ENCODE measurements around the gene ZNF407. TPM values are rescaled to one million over a fixed set of nuclear protein-coding genes. Genes with fewer than 3 reads are reported as not detected.

ZNF407 gene
- total RNA-seq, 2 donors from 2014 or later, result 16.5 to 22.1 TPM

DNA sequence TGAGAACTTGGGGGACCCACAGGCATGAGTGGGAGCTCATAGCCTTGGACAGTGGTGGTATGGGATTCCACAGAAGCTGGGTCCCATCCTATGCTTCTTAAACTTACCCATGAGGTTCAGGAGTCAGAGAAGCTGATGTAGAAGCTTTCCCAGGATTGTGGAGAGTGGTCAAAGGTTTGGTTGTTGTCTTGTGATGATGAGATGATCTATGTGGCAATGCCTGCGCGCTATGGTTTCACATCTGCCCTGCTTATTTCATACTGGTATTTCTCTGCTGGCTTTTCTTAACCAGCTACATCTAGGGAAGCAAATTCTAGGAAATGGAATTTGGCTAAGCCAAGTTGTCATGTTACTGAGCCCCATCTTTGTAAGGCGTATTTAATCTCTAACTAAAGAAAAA, 168.6 kb downstream of the ZNF407 start:
- ATAC-seq, result no peak
- peaks cover 4 to 9% of the 10 kb centered on the region in 2 donors for H3K9me3 Mint-ChIP-seq
- no peak overlapping the region for H3K27ac Mint-ChIP-seq
- DNase-seq (ENCODE audit: low spot score in 2 of 2), result no peak
- H3K36me3 Mint-ChIP-seq, result peaks cover 6 to 16% of the 10 kb centered on the region in 2 donors

- ATAC-seq (no peak), DNase-seq (ENCODE audit: low spot score in 2 of 2) (no peak)
- no peak overlapping the region for H3K27ac Mint-ChIP-seq
- H3K9me3 Mint-ChIP-seq, result peaks cover 4 to 9% of the 10 kb centered on the region in 2 donors
- H3K36me3 Mint-ChIP-seq, result peaks cover 6 to 12% of the 10 kb centered on the region in 2 donors
Observed at GRCh38 chr18:74768096-74768495, 170.4 kb downstream of the ZNF407 start.

GRCh38 chr18:74773171-74773624, 175.5 kb downstream of the ZNF407 start:
- H3K9me3 Mint-ChIP-seq, result peaks cover 0 to 4% of the 10 kb centered on the region in 2 donors
- ATAC-seq (no peak), DNase-seq (ENCODE audit: low spot score in 2 of 2) (no peak)
- H3K36me3 Mint-ChIP-seq, result peaks cover 0 to 7% of the 10 kb centered on the region in 2 donors
- H3K27ac Mint-ChIP-seq, result no peak overlapping the region

GRCh38 chr18:74774486-74774885, 176.8 kb downstream of the ZNF407 start:
- no peak overlapping the region for H3K27ac Mint-ChIP-seq
- H3K9me3 Mint-ChIP-seq, result no peaks in the 10 kb centered on the region
- no peak for DNase-seq (ENCODE audit: low spot score in 2 of 2)
- no peak for ATAC-seq
- no peaks in the 10 kb centered on the region for H3K36me3 Mint-ChIP-seq

GRCh38 chr18:74775239-74775638, 177.6 kb downstream of the ZNF407 start:
- Mint-ChIP-seq H3K36me3 (no peaks in the 10 kb centered on the region), H3K27ac (no peak overlapping the region), H3K9me3 (no peaks in the 10 kb centered on the region)
- DNase-seq (ENCODE audit: low spot score in 2 of 2) (no peak), ATAC-seq (no peak)

DNA sequence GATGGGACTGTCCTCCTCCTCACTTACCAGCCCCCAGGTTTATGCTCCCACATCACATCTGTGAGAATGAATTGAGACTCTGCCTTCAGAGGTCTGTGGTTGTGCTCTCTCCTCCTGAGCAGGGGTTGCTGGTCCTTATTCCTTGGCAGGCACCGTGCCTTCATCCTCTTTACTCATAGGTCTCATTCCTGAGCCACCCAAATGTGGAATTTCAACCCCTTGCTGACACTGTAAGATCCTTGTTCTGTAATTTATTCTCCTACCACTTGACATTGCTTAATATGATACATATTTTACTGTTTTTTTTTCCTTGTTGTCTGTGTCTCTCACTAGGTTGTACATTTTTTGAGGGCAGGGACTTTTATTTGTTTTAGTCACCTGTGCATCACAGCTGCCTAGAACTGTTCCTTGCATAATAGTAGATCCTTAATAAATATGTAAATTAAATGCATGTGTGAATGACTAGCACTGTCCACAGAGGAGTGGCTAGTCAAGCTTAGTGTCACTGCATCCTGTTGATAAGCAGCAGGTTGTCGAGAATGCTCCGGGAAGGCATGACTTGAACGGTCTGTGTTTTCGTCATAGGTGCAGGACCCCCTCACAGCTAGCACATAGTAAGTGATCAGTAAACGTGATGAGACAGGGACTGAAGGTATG, 180.6 kb downstream of the ZNF407 start:
- H3K9me3 Mint-ChIP-seq, result no peaks in the 10 kb centered on the region
- H3K27ac Mint-ChIP-seq, result no peak overlapping the region
- DNase-seq (ENCODE audit: low spot score in 2 of 2) (no peak), ATAC-seq (no peak)
- H3K36me3 Mint-ChIP-seq, result no peaks in the 10 kb centered on the region

DNA sequence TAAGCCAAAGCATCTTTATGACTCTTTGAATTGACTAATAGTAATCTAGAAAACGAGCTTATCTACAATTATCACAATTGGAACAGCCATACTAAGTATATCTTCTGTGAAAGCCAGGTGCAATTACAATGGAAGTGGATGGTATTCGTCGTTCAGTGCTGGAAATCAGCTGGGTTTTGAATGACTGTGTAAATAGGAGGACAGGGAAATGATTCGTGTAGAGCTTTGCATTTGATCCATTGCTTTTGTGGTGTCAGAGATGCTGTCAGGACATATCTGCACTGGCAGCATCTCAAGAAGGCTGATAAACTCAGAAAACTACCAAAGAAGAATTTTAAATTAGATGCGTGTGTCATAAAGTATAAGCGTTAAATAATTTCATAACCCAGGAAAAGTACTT, 187.1 kb downstream of the ZNF407 start:
- H3K36me3 Mint-ChIP-seq, result peaks cover 0 to 8% of the 10 kb centered on the region in 2 donors
- ATAC-seq (peak in 1 of 2 donors; percentile 22), DNase-seq (ENCODE audit: low spot score in 2 of 2) (no peak)
- H3K27ac Mint-ChIP-seq, result no peak overlapping the region
- H3K9me3 Mint-ChIP-seq, result no peaks in the 10 kb centered on the region

DNA sequence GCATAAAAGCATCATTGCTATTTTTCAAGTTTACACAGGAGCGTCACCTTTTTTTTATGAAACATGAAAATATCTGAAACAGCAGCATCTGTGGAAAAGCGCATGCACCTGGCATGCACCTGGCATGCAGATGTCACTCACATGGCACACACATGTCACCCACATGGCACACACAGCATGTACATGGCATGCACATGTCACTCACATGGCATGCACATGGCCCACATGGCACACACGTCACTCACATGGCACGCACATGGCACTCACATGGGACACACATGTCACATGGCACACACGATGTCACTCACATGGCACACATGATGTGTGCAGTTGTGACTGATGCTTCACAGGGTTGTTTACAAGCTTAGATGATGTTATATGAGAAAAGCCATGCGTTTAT, 188.0 kb downstream of the ZNF407 start:
- H3K9me3 Mint-ChIP-seq, result no peaks in the 10 kb centered on the region
- H3K27ac Mint-ChIP-seq, result no peak overlapping the region
- no peak for DNase-seq (ENCODE audit: low spot score in 2 of 2)
- no peak for ATAC-seq
- H3K36me3 Mint-ChIP-seq, result peaks cover 0 to 8% of the 10 kb centered on the region in 2 donors

- Mint-ChIP-seq H3K9me3 (no peaks in the 10 kb centered on the region), H3K36me3 (peaks cover 0 to 8% of the 10 kb centered on the region in 2 donors), H3K27ac (no peak overlapping the region)
- DNase-seq (ENCODE audit: low spot score in 2 of 2) (no peak), ATAC-seq (no peak)
Observed at GRCh38 chr18:74788657-74789056, 191.0 kb downstream of the ZNF407 start.

DNA sequence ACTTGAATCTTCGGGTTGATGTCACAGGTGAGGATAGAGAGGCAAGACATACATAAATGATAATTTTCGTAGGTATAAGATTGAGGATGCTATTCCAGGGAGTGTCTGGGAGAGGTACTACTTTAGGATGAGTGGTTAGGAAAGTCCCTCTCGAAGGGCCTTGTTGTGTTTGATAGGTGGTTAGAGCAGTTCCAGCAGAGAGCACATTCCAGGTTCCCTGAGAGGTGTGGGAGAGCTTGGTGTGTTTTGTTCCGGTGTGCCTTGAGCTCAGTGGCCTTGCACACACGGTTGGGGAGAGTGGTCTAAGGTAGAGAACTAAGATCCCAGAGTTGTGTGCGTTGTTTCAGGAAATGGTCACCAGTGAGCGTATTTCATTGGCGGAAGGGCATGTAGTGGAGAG, 191.4 kb downstream of the ZNF407 start:
- ATAC-seq (no peak), DNase-seq (ENCODE audit: low spot score in 2 of 2) (no peak)
- H3K36me3 Mint-ChIP-seq, result peaks cover 0 to 8% of the 10 kb centered on the region in 2 donors
- no peaks in the 10 kb centered on the region for H3K9me3 Mint-ChIP-seq
- no peak overlapping the region for H3K27ac Mint-ChIP-seq

GRCh38 chr18:74790451-74790850, 192.8 kb downstream of the ZNF407 start:
- Mint-ChIP-seq H3K9me3 (no peaks in the 10 kb centered on the region), H3K36me3 (peaks cover 0 to 4% of the 10 kb centered on the region in 2 donors), H3K27ac (no peak overlapping the region)
- ATAC-seq (no peak), DNase-seq (ENCODE audit: low spot score in 2 of 2) (no peak)

- H3K9me3 Mint-ChIP-seq, result no peaks in the 10 kb centered on the region
- DNase-seq (ENCODE audit: low spot score in 2 of 2) (no peak), ATAC-seq (no peak)
- H3K27ac Mint-ChIP-seq, result peak overlapping the region in 1 of 2 donors; percentile 9
- no peaks in the 10 kb centered on the region for H3K36me3 Mint-ChIP-seq
Observed at GRCh38 chr18:74791501-74792194, 194.0 kb downstream of the ZNF407 start.

GRCh38 chr18:74793746-74794145, 196.1 kb downstream of the ZNF407 start:
- DNase-seq (ENCODE audit: low spot score in 2 of 2) (no peak), ATAC-seq (no peak)
- H3K36me3 Mint-ChIP-seq, result no peaks in the 10 kb centered on the region
- H3K27ac Mint-ChIP-seq, result no peak overlapping the region
- no peaks in the 10 kb centered on the region for H3K9me3 Mint-ChIP-seq

GRCh38 chr18:74795751-74796150, 198.1 kb downstream of the ZNF407 start:
- Mint-ChIP-seq H3K27ac (no peak overlapping the region), H3K9me3 (no peaks in the 10 kb centered on the region), H3K36me3 (no peaks in the 10 kb centered on the region)
- DNase-seq (ENCODE audit: low spot score in 2 of 2) (no peak), ATAC-seq (no peak)

GRCh38 chr18:74796211-74796610, 198.5 kb downstream of the ZNF407 start:
- DNase-seq (ENCODE audit: low spot score in 2 of 2) (no peak), ATAC-seq (no peak)
- no peaks in the 10 kb centered on the region for H3K36me3 Mint-ChIP-seq
- no peak overlapping the region for H3K27ac Mint-ChIP-seq
- no peaks in the 10 kb centered on the region for H3K9me3 Mint-ChIP-seq

- no peak overlapping the region for H3K27ac Mint-ChIP-seq
- no peaks in the 10 kb centered on the region for H3K9me3 Mint-ChIP-seq
- ATAC-seq (peak; percentile 59 to 97), DNase-seq (ENCODE audit: low spot score in 2 of 2) (no peak)
- H3K36me3 Mint-ChIP-seq, result no peaks in the 10 kb centered on the region
Observed at GRCh38 chr18:74796841-74797576, 199.3 kb downstream of the ZNF407 start.

DNA sequence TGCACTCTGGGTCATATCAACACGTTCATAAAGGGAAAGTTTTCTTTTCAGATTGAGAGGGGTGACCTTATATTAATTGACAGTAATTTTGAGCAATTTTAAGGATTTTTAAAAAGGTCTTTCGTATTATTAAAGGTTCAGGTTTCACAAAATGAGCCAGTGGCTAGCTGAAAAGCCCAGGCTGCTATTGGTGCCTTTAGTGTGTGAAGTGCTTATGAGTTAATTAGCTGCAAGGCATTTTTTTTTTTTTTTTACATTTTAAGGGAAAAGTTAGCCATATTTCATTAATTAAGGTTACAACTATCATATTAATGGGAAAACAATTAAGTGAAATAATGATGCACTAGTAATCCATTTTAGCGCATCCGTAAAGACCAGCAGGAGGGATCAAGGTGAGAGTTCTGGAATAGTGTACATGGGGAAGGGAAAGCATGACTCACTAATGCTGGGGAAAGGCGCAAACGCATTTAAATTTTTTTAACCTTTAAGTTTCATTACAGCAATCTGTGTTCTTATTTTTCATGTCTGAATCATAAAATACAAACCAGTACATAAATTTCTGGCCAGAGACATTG, 200.0 kb downstream of the ZNF407 start:
- DNase-seq (ENCODE audit: low spot score in 2 of 2), result no peak
- Mint-ChIP-seq H3K27ac (peak overlapping the region in 1 of 2 donors; percentile 39), H3K9me3 (no peaks in the 10 kb centered on the region), H3K36me3 (no peaks in the 10 kb centered on the region)
- ATAC-seq, result peak in 1 of 2 donors; percentile 47

Data from activated naive CD4-positive, alpha-beta T cell treated with anti-CD3 and anti-CD28 coated beads, Interleukin-2, amount 50 U/mL, for 72 hours (primary cell).